PC-9 (cell line): ENCODE results near the gene CHSY3.

Experiments used
- EZH2 ChIP-seq: fragments of 200-600 bp; sonication (generic); IDR thresholded peaks from 2 replicates; pipeline ENCODE4 v1.8.0; 2017; ENCODE audit warnings: antibody characterized with exemption, low read depth
- TF ChIP-seq, protein P1 (sequence below): fragments of 200-600 bp; sonication (generic); conservative IDR thresholded peaks from 2 replicates; pipeline ENCODE4 v1.6.1; 2017; ENCODE audit warnings: mixed run types, antibody characterized with exemption, mild to moderate bottlenecking, moderate library complexity

DNA sequence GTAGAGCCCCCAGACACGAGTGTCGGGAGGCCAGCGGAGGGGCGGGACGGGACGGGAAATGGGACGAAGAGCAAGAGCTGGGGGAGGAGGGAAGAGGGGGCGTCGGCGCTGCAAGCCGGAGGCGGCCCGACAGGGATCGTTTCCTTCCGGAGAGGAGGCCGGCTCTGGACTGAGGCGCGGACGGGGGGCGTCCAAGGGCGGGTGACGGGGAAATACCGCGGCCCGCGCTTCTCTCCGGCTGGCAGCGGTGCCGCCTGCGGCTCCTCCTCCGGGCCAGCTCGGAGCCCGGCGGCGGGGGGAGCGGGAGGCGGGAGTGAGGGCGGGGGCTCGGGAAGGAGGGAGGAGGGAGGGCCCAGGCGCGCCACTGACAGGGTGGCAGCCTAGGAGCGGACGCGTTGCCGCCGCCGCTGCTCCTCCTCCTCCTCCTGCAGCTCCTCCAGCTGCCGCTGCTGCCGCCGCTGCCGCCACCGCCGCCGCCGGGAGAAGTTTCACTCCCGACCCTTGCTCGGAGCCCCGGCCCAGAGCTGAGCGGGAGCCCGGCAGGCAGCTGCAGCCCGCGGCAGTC, at the start of gene CHSY3:
- TF ChIP-seq, protein P1, sequence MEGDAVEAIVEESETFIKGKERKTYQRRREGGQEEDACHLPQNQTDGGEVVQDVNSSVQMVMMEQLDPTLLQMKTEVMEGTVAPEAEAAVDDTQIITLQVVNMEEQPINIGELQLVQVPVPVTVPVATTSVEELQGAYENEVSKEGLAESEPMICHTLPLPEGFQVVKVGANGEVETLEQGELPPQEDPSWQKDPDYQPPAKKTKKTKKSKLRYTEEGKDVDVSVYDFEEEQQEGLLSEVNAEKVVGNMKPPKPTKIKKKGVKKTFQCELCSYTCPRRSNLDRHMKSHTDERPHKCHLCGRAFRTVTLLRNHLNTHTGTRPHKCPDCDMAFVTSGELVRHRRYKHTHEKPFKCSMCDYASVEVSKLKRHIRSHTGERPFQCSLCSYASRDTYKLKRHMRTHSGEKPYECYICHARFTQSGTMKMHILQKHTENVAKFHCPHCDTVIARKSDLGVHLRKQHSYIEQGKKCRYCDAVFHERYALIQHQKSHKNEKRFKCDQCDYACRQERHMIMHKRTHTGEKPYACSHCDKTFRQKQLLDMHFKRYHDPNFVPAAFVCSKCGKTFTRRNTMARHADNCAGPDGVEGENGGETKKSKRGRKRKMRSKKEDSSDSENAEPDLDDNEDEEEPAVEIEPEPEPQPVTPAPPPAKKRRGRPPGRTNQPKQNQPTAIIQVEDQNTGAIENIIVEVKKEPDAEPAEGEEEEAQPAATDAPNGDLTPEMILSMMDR: no peak
- no peak for TF ChIP-seq EZH2
